ENCODE measurements around the gene TMEM217. TPM values are rescaled to one million over a fixed set of nuclear protein-coding genes. Genes with fewer than 3 reads are reported as not detected.
"Not testable (repeated sequence)": the region's sequence is repeated elsewhere in the genome, so short reads cannot be mapped to it uniquely, and the experiment has no call there.

The TMEM217 gene
- total and polyA plus RNA-seq, 7 experiments from 2014 or later = 0.28 to 2.8 (median 0.78) TPM; not detected in 2

DNA sequence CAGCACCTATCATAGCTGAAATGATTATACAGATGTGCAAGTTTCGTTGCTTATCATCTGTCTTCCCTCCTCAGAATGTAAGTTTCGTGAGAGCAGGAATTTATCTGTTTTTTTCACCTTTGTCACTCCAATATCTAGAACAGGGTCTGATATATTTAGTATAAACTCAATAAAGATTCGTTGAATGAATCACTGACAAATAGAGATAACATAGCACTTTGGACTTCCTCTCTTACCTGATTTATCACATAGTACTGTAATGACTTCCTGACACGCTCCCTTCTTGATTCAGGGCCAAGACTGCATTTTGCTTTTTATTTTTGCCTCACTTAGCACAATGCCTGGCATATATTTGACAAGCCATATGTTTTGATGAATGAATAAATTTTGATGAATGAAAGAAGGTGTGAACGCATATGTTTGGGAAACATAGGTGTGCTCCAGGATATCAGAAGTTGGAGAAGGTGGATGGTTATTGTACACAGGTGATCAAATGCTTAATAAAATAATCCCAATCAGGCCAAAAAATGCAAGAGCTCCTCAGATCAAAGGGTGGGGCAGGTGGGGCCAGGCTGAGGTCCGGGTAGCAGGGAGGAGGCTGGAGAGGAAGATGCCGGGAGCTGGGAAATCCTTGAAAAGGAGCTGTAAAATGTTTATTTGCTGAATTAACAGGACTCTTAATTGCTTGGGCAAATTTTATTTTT lies 55.0 kb downstream of the TMEM217 start:
- Histone ChIP-seq H3K4me3 (ENCODE audit: low read length) (peak overlapping the region; percentile 5), H3K9me3 (ENCODE audit: control insufficient read depth in 2 of 3, low read length in 3 of 3) (no peaks in the 10 kb centered on the region), H3K27me3 (ENCODE audit: control insufficient read depth in 2 of 2, insufficient read depth in 2 of 2, low read length in 2 of 2) (no peaks in the 10 kb centered on the region), H3K36me3 (ENCODE audit: control insufficient read depth in 2 of 3, insufficient read depth in 3 of 3, low read length in 3 of 3) (no peaks in the 10 kb centered on the region), H3K27ac (ENCODE audit: low read depth, low read length) (peak overlapping the region; percentile 2), H3K4me1 (ENCODE audit: control insufficient read depth in 2 of 2, insufficient read depth in 2 of 2, low read length in 2 of 2) (peaks cover 29 to 37% of the 10 kb centered on the region in 2 donors)
- intact Hi-C loops (cut with micrococcal nuclease) = loop anchor here (1.0 to 2.0 kb wide), 2 partner anchors 9 to 20 kb away; no protein-coding TSS in a partner anchor
- H3K27ac Mint-ChIP-seq = peak overlapping the region; percentile 30 to 90 (median 80)
- DNase-seq (peak in 2 of 9 donors; percentile 17 to 24), ATAC-seq (peak; percentile 61)
- no peaks in the 10 kb centered on the region for H3K9me3 Mint-ChIP-seq
- H3K4me1 Mint-ChIP-seq = peaks cover 33 to 60% (median 51%) of the 10 kb centered on the region in 7 donors
- POLR2A ChIA-PET = interaction anchor here (0.7 to 10.2 kb wide), 3 partner anchors 20 to 180 kb away, joined by 3 to 89 read pairs (median 9); no protein-coding TSS in a partner anchor
- peaks cover 0 to 5% (median 0%) of the 10 kb centered on the region in 5 donors for H3K36me3 Mint-ChIP-seq
- peak overlapping the region in 8 of 10 donors; percentile 1 to 64 (median 42) for H3K4me3 Mint-ChIP-seq
- no peaks in the 10 kb centered on the region for H3K27me3 Mint-ChIP-seq
- CTCF ChIA-PET = interaction anchor here (0.6 to 21.5 kb wide), 5 partner anchors 22 to 179 kb away, joined by 3 to 639 read pairs (median 3); no protein-coding TSS in a partner anchor

DNA sequence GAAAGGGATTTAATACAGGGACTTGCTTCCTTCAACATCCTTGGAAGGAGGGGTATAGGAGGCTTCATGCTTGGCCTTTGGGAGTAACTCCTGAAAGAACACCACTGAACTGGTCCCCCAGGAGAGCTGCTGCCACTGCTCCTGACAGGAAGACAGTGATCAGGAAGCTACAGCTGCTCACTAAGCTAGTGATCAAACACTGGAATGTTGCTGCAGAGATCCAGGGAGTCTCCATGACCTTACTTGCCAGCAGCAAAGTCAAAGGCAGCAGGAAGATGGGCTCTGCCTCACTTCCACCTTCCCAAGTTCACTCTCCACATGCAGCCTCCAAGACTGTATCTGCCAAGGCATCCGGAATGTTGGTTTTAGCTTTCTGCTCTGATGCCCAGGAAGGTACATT lies 56.2 kb downstream of the TMEM217 start:
- H3K9me3 Mint-ChIP-seq = no peaks in the 10 kb centered on the region
- ATAC-seq (no peak), DNase-seq (no peak)
- H3K4me1 Mint-ChIP-seq = peaks cover 28 to 51% (median 39%) of the 10 kb centered on the region in 7 donors
- Histone ChIP-seq H3K9me3 (ENCODE audit: control insufficient read depth in 2 of 3, low read length in 3 of 3) (no peaks in the 10 kb centered on the region), H3K27me3 (ENCODE audit: control insufficient read depth in 2 of 2, insufficient read depth in 2 of 2, low read length in 2 of 2) (no peaks in the 10 kb centered on the region), H3K36me3 (ENCODE audit: control insufficient read depth in 2 of 3, insufficient read depth in 3 of 3, low read length in 3 of 3) (no peaks in the 10 kb centered on the region), H3K27ac (ENCODE audit: low read depth, low read length) (no peak overlapping the region), H3K4me3 (ENCODE audit: low read length) (no peak overlapping the region), H3K4me1 (ENCODE audit: control insufficient read depth in 2 of 2, insufficient read depth in 2 of 2, low read length in 2 of 2) (peaks cover 21 to 30% of the 10 kb centered on the region in 2 donors)
- peak overlapping the region in 2 of 9 donors; percentile 49 to 89 for H3K27ac Mint-ChIP-seq
- ChIA-PET POLR2A (interaction anchor here (1.1 to 10.2 kb wide), 4 partner anchors 8 to 316 kb away, joined by 3 to 89 read pairs (median 8); partner anchors contain the start of gene C6orf89), CTCF (interaction anchor here (0.7 to 21.5 kb wide), 5 partner anchors 9 to 310 kb away, joined by 3 to 639 read pairs (median 4); no protein-coding TSS in a partner anchor)
- H3K4me3 Mint-ChIP-seq = no peak overlapping the region
- peaks cover 0 to 1% (median 0%) of the 10 kb centered on the region in 5 donors for H3K36me3 Mint-ChIP-seq
- intact Hi-C loops (cut with micrococcal nuclease) = loop anchor here in 1 of 2 donors (2.0 kb wide), 1 partner anchor 19 kb away; no protein-coding TSS in a partner anchor
- no peaks in the 10 kb centered on the region for H3K27me3 Mint-ChIP-seq

DNA sequence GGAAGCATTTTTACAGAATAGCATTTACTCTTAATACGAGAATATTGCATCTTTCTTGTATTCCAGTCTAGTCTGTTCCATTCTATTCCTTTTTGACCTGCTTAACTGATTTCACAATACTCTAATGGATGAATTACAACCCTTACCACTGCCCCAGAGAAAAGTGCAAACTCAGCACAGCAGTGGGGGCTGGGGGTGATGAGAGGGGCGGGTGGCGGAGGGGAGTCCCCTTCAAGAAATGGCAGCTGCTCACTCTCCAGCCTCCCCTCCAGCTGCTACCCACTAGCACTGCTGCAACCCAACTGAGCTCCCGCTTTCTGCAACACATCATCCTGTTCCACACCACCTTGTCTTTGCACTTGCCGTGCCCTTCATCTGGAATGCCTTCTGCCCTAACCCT lies 57.9 kb downstream of the TMEM217 start:
- no peak for ATAC-seq
- no peaks in the 10 kb centered on the region for H3K36me3 ChIP-seq (ENCODE audit: control insufficient read depth in 2 of 3, insufficient read depth in 3 of 3, low read length in 3 of 3)
- no peaks in the 10 kb centered on the region for H3K9me3 ChIP-seq (ENCODE audit: control insufficient read depth in 2 of 3, low read length in 3 of 3)
- DNase-seq = no peak
- H3K27ac Mint-ChIP-seq = peak overlapping the region in 1 of 9 donors; percentile 33
- peaks cover 21 to 30% of the 10 kb centered on the region in 2 donors for H3K4me1 ChIP-seq (ENCODE audit: control insufficient read depth in 2 of 2, insufficient read depth in 2 of 2, low read length in 2 of 2)
- no peaks in the 10 kb centered on the region for H3K27me3 Mint-ChIP-seq
- no peak overlapping the region for H3K4me3 Mint-ChIP-seq
- no peak overlapping the region for H3K4me3 ChIP-seq (ENCODE audit: low read length)
- no peak overlapping the region for H3K27ac ChIP-seq (ENCODE audit: low read depth, low read length)
- H3K4me1 Mint-ChIP-seq = peaks cover 21 to 46% (median 31%) of the 10 kb centered on the region in 7 donors
- intact Hi-C loops (cut with micrococcal nuclease) = no loop called here
- no peaks in the 10 kb centered on the region for H3K27me3 ChIP-seq (ENCODE audit: control insufficient read depth in 2 of 2, insufficient read depth in 2 of 2, low read length in 2 of 2)
- CTCF ChIA-PET = interaction anchor here (0.8 to 21.5 kb wide), 3 partner anchors 9 to 176 kb away, joined by 4 to 639 read pairs (median 21); no protein-coding TSS in a partner anchor
- H3K9me3 Mint-ChIP-seq = peaks cover 0 to 5% (median 0%) of the 10 kb centered on the region in 11 donors
- H3K36me3 Mint-ChIP-seq = peaks cover 0 to 3% (median 0%) of the 10 kb centered on the region in 5 donors
- POLR2A ChIA-PET = interaction anchor here (0.6 to 10.2 kb wide), 6 partner anchors 10 to 314 kb away, joined by 3 to 89 read pairs (median 6); partner anchors contain the start of gene C6orf89

GRCh38 chr6:37196451-37196850 lies 61.5 kb downstream of the TMEM217 start:
- H3K36me3 ChIP-seq (ENCODE audit: control insufficient read depth in 2 of 3, insufficient read depth in 3 of 3, low read length in 3 of 3); H3K27ac ChIP-seq (ENCODE audit: low read depth, low read length); H3K4me1 ChIP-seq (ENCODE audit: control insufficient read depth in 2 of 2, insufficient read depth in 2 of 2, low read length in 2 of 2); H3K27me3 ChIP-seq (ENCODE audit: control insufficient read depth in 2 of 2, insufficient read depth in 2 of 2, low read length in 2 of 2); H3K27me3 Mint-ChIP-seq; ATAC-seq; H3K9me3 Mint-ChIP-seq; H3K27ac Mint-ChIP-seq; intact Hi-C loops (cut with micrococcal nuclease); H3K4me3 Mint-ChIP-seq; H3K4me3 ChIP-seq (ENCODE audit: low read length); H3K9me3 ChIP-seq (ENCODE audit: control insufficient read depth in 2 of 3, low read length in 3 of 3); DNase-seq: not testable (repeated sequence)
- Mint-ChIP-seq H3K36me3 (peaks cover 0 to 16% (median 0%) of the 10 kb centered on the region in 5 donors), H3K4me1 (peaks cover 13 to 48% (median 25%) of the 10 kb centered on the region in 7 donors)
- ChIA-PET CTCF (interaction anchor here (1.3 to 21.5 kb wide), 2 partner anchors 13 to 172 kb away, joined by 8 to 639 read pairs; no protein-coding TSS in a partner anchor), POLR2A (interaction anchor here (1.2 to 10.2 kb wide), 3 partner anchors 9 to 22 kb away, joined by 3 to 89 read pairs (median 20); no protein-coding TSS in a partner anchor)

DNA sequence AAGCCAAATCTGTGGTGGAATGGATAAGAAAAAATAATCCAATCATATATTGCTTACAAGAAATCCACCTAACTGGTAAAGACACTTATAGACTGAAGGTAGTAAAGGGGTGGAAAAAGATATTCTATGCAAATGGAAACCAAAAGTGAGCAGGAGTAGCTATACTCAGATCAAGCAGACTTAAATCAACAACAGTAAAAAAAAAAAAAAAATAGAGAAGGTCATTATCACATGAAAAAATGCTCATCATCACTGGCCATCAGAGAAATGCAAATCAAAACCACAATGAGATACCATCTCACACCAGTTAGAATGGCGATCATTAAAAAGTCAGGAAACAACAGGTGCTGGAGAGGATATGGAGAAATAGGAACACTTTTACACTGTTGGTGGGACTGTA lies 63.1 kb downstream of the TMEM217 start:
- not testable (repeated sequence) for ATAC-seq; H3K27ac ChIP-seq (ENCODE audit: low read depth, low read length); H3K4me3 ChIP-seq (ENCODE audit: low read length); H3K9me3 Mint-ChIP-seq; H3K9me3 ChIP-seq (ENCODE audit: control insufficient read depth in 2 of 3, low read length in 3 of 3); H3K27me3 Mint-ChIP-seq; H3K4me1 ChIP-seq (ENCODE audit: control insufficient read depth in 2 of 2, insufficient read depth in 2 of 2, low read length in 2 of 2); DNase-seq; H3K27me3 ChIP-seq (ENCODE audit: control insufficient read depth in 2 of 2, insufficient read depth in 2 of 2, low read length in 2 of 2); H3K36me3 ChIP-seq (ENCODE audit: control insufficient read depth in 2 of 3, insufficient read depth in 3 of 3, low read length in 3 of 3)
- H3K4me3 Mint-ChIP-seq = peak overlapping the region in 1 of 10 donors; percentile 43
- ChIA-PET CTCF (interaction anchor here (0.6 to 2.9 kb wide), 5 partner anchors 12 to 176 kb away, joined by 3 to 11 read pairs (median 7); no protein-coding TSS in a partner anchor), POLR2A (interaction anchor here (0.6 to 3.3 kb wide), 4 partner anchors 11 to 24 kb away, joined by 3 to 15 read pairs (median 3); partner anchors contain the start of gene PIM1)
- peak overlapping the region in 5 of 9 donors; percentile 4 to 87 (median 67) for H3K27ac Mint-ChIP-seq
- intact Hi-C loops (cut with micrococcal nuclease) = loop anchor here in 1 of 2 donors (1.0 kb wide), 1 partner anchor 8 kb away; no protein-coding TSS in a partner anchor
- peaks cover 18 to 49% (median 30%) of the 10 kb centered on the region in 7 donors for H3K4me1 Mint-ChIP-seq
- H3K36me3 Mint-ChIP-seq = peaks cover 0 to 18% (median 0%) of the 10 kb centered on the region in 5 donors

DNA sequence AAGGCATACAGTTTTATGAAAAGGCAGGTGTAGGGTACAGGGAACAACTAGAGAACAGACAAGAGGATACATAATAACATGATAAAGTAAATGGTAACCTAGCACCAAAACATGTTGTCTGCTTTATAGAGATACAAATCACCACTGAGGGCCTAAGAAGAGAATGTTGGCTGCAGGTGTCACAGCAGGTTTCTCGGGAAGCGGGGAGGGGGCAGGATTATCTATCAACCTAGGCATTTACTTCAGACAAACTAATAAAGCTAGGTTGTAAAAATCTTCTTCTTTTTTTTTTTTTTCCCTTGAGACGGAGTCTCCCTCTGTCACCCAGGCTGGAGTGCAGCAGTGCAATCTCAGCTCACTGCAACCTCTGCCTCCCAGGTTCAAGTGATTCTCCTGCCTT lies 65.3 kb downstream of the TMEM217 start:
- CTCF ChIA-PET = interaction anchor here (1.3 to 2.9 kb wide), 4 partner anchors 16 to 141 kb away, joined by 3 to 11 read pairs (median 5); no protein-coding TSS in a partner anchor
- no peak for ATAC-seq

More for the DNA sequence above, 65.3 kb downstream of the TMEM217 start:
- no peak overlapping the region for H3K4me3 ChIP-seq (ENCODE audit: low read length)
- POLR2A ChIA-PET = interaction anchor here (1.5 to 3.3 kb wide), 2 partner anchors 12 to 22 kb away, joined by 4 to 15 read pairs; partner anchors contain the start of gene PIM1
- no peaks in the 10 kb centered on the region for H3K9me3 ChIP-seq (ENCODE audit: control insufficient read depth in 2 of 3, low read length in 3 of 3)
- peak overlapping the region in 1 of 10 donors; percentile 4 for H3K4me3 Mint-ChIP-seq
- H3K27me3 ChIP-seq (ENCODE audit: control insufficient read depth in 2 of 2, insufficient read depth in 2 of 2, low read length in 2 of 2) = no peaks in the 10 kb centered on the region
- DNase-seq = no peak
- H3K9me3 Mint-ChIP-seq = peaks cover 0 to 6% (median 0%) of the 10 kb centered on the region in 11 donors
- H3K27ac ChIP-seq (ENCODE audit: low read depth, low read length) = no peak overlapping the region
- intact Hi-C loops (cut with micrococcal nuclease) = no loop called here
- H3K4me1 ChIP-seq (ENCODE audit: control insufficient read depth in 2 of 2, insufficient read depth in 2 of 2, low read length in 2 of 2) = peaks cover 10 to 20% of the 10 kb centered on the region in 2 donors
- H3K4me1 Mint-ChIP-seq = peaks cover 18 to 62% (median 44%) of the 10 kb centered on the region in 7 donors
- H3K36me3 Mint-ChIP-seq = peaks cover 0 to 27% (median 0%) of the 10 kb centered on the region in 5 donors
- peak overlapping the region in 7 of 9 donors; percentile 19 to 82 (median 43) for H3K27ac Mint-ChIP-seq
- no peaks in the 10 kb centered on the region for H3K27me3 Mint-ChIP-seq
- no peaks in the 10 kb centered on the region for H3K36me3 ChIP-seq (ENCODE audit: control insufficient read depth in 2 of 3, insufficient read depth in 3 of 3, low read length in 3 of 3)
